Rectal smooth muscle tissue (tissue), 1 donor: ENCODE measurements around the gene UBE4B.

ENCODE experiments used
- H3K27ac ChIP-seq: one replicate; pipeline ENCODE4 v1.7.0; 2013; ENCODE audit warnings: low read depth, low read length, inconsistent platforms
- H3K27me3 ChIP-seq: one replicate; pipeline ENCODE4 v1.7.0; 2013; ENCODE audit warnings: low read length; ENCODE audit not compliant: control insufficient read depth, insufficient read depth
- H3K36me3 ChIP-seq: one replicate; pipeline ENCODE4 v1.7.0; 2013; ENCODE audit warnings: low read length; ENCODE audit not compliant: control insufficient read depth, insufficient read depth
- H3K4me1 ChIP-seq: one replicate; pipeline ENCODE4 v1.7.0; 2013; ENCODE audit warnings: low read length; ENCODE audit not compliant: control insufficient read depth, insufficient read depth
- H3K4me3 ChIP-seq: one replicate; pipeline ENCODE4 v1.7.0; 2013; ENCODE audit warnings: low read length
- H3K9ac ChIP-seq: one replicate; pipeline ENCODE4 v1.7.0; 2013; ENCODE audit warnings: low read length

The UBE4B gene

DNA sequence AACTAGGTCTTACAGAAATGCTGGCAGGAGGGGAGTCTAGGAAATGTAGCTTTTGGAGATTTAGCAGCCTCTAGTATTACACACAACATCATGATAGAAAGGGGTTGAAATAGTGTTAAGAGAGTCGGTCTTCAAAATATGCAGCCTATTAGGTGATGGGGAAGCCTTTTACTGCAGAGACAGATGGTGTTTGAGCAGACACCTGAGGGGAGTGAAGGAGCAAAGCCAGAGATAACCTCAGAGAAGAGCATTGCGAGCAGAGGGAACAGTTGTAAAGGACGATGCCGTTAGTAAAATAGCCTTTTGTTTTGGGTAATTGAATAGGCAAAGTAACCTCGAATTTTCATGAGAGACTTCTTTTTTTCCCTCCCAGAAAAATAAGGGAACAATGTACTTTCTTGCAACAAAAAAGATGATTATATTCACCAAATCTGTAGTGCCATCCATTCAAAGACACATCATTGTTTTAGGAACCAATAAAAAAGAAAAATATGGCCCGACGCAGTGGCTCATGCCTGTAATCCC, 111.3 kb downstream of the UBE4B start:
- peaks cover 4% of the 10 kb centered on the region for H3K36me3 ChIP-seq
- no peak overlapping the region for H3K27ac ChIP-seq

DNA sequence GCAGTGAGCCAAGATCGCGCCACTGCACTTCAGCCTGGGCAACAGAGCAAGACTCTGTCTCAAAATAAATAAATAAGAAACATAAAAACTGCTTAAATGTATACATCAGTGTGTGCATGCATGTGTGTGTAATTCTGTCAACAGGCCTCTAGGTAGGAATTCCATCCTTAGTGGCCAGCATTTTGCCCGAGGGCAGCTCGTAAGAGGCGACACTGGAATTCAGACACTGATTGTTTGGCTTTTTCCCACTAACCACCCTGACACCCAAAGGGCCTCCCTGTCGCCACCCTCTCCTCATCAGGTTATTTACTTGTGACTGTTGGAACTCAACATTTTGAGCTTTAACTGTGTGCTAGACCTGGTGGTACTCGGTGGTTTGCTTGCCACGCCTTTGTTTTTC, 113.6 kb downstream of the UBE4B start:
- Histone ChIP-seq H3K4me1 (peaks cover 2% of the 10 kb centered on the region), H3K36me3 (peaks cover 3% of the 10 kb centered on the region), H3K9ac (no peak overlapping the region), H3K27ac (no peak overlapping the region), H3K4me3 (no peak overlapping the region), H3K27me3 (no peaks in the 10 kb centered on the region)

More for the DNA sequence above, 111.3 kb downstream of the UBE4B start:
- Histone ChIP-seq H3K4me3 (no peak overlapping the region), H3K27me3 (no peaks in the 10 kb centered on the region), H3K9ac (no peak overlapping the region), H3K4me1 (no peaks in the 10 kb centered on the region)

DNA sequence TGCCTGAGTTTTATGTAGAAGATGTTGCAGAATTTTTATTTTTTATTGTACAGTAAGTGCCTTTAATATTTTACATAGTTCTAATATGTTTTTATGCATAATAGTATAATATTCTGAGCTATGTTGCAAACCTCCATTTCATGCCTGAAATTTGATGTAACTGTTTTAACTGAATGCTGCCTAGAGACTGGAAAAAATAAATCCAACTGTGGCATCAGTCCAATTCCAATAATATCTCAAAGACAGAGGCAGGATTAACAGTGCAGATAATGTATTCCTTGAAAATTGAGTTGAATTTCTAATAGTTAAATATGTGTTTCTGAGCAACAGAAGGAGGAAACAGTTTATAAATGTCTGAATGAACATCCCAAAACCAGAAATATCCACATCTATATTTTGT, 116.5 kb downstream of the UBE4B start:
- no peaks in the 10 kb centered on the region for H3K27me3 ChIP-seq
- H3K4me3 ChIP-seq, result no peak overlapping the region
- H3K27ac ChIP-seq, result no peak overlapping the region
- no peak overlapping the region for H3K9ac ChIP-seq
- H3K36me3 ChIP-seq, result peaks cover 6% of the 10 kb centered on the region
- H3K4me1 ChIP-seq, result peaks cover 2% of the 10 kb centered on the region

DNA sequence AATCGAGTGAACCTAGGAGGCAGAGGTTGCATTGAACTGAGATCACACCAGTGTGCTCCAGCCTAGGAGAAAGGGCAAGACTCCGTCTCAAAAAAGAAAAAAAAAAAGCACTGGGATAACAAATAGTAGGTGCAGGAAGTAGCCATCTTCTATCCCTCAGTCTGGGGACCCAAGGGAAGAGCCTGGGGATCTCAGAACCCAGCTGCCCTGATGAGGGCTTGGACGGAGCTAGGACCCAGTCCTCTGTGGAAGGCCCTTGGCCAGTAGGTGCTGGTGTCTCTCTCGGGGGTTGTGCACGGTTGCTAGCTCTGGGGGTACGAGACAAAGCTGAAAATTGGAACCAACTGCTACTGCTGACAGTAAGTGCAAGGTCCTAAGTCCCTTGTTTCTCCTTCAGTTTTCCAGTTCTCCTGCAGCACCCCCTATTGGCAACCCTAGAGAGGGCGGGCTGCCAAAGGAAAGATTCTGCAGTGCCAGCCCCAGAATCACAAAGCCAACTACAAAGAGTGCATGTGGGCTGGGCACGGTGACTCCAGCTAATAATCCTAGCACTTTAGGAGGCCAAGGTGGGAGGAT, 120.0 kb downstream of the UBE4B start:
- H3K36me3 ChIP-seq, result peaks cover 6% of the 10 kb centered on the region
- H3K27me3 ChIP-seq, result no peaks in the 10 kb centered on the region

DNA sequence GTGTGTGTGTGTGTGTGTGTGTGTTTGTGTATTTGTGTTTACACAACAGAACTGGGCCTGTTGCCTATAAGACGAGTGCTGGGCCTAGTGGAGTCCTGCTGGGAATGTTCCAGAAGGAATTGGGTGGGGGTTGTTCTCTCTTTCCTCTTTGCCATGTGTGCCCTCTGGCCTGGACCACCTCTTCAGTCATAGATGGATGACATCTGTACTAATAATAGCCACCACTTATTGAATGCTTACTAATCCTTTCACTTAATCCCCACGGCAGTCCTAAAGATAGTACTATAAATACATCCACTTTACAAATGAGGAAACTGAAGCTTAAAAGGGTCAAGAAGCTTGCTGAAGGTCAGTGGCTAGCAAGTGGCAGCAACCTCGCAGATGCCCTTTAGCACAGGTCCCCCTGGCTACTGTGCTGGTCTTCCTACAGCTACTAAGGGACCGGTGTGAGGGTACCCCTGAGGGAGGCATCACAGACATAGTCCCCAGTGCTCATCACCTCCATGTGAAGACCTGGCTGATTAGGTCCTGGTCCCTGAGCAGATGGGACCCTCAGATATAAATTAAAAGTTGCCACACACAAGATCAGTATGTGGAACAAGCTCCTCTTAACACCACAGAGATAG, 122.4 kb downstream of the UBE4B start:
- Histone ChIP-seq H3K36me3 (peaks cover 6% of the 10 kb centered on the region), H3K4me1 (peaks cover 3% of the 10 kb centered on the region), H3K4me3 (no peak overlapping the region), H3K27me3 (no peaks in the 10 kb centered on the region), H3K9ac (no peak overlapping the region), H3K27ac (no peak overlapping the region)

More for the DNA sequence above, 120.0 kb downstream of the UBE4B start:
- H3K4me3 ChIP-seq, result no peak overlapping the region
- H3K27ac ChIP-seq, result no peak overlapping the region
- H3K9ac ChIP-seq, result no peak overlapping the region
- peaks cover 5% of the 10 kb centered on the region for H3K4me1 ChIP-seq

DNA sequence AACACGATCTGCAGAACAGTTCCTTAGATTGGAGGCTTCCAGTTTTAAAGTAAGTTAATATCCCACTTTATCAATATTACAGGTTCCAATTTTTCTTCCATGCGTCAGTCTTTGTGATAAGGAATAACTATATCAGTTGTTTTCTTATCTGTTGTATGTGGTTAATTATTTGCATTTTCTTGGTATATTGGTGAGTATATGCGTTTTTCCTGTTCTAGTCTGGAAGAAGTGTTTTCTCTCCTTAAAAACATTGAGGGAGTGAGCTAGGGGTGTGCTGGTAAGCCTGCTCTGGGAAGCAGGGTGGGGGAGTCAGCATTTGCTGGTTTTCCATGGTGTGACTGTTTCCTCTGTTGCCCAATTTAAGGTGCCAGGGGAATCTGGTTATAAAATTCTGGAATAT, 127.4 kb downstream of the UBE4B start:
- H3K9ac ChIP-seq, result no peak overlapping the region
- H3K27me3 ChIP-seq, result no peaks in the 10 kb centered on the region
- H3K27ac ChIP-seq, result peak overlapping the region; percentile 77
- H3K36me3 ChIP-seq, result peaks cover 7% of the 10 kb centered on the region
- H3K4me3 ChIP-seq, result no peak overlapping the region
- H3K4me1 ChIP-seq, result peaks cover 17% of the 10 kb centered on the region

DNA sequence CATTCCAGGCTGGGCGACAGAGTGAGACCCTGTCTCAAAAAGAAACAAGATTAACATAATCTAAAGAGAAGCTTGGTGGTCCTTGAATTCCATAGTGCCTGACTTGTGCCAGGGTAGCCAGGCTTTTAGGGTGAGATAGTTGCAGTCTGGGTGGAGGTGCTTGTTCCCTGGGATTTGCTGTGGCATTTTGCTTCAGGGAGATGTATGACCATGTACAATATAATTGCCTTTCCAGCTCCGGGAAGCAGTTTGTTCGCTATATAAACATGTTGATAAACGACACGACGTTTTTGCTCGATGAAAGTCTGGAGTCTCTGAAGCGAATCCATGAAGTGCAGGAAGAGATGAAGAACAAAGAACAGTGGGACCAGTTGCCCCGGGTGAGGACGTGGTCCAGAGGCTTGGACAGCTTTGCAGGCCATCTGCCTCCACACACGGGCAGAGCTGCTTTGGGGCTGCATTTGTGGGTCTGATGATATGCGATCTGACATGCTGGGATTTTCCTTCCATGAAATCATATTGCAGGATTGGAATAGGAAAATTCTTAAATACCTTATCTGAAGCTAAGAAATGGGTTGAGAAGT, 128.2 kb downstream of the UBE4B start:
- Histone ChIP-seq H3K27ac (peak overlapping the region; percentile 77), H3K27me3 (no peaks in the 10 kb centered on the region), H3K36me3 (peaks cover 15% of the 10 kb centered on the region), H3K4me3 (no peak overlapping the region), H3K4me1 (peaks cover 16% of the 10 kb centered on the region), H3K9ac (no peak overlapping the region)

DNA sequence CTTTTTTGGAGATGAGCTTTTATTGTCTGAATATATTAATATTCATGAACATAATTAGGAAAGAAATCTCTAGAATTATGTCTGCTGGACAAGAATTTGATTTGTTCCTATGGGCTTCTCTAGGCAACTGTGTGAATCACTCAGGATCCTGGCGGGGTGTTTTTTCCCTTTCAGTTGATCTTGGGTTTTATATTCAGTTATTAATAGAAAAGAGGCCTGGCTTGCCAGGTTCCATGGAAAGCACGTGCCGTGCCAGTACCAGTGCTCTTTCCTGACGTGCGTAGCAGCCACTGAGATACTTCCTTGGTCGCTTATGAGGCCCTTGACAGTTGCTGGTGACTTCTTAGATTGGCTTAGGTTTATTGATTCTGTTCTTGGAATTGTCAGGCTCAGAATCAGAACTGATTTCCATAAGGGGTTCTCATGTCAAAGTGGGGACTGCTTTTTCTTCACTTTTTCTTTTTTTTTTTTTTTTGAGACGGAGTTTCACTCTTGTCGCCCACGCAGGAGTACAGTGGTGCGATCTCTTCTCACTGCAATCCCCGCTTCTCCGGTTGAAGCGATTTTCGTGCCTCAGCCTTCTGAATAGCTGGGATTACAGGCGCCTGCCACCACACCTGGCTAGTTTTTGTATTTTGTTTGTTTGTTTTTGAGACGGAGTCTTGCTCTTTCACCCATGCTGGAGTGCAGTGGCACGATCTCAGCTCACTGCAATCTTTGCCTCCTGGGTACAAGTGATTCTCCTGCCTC, 129.0 kb downstream of the UBE4B start:
- no peak overlapping the region for H3K9ac ChIP-seq
- H3K36me3 ChIP-seq, result peaks cover 20% of the 10 kb centered on the region
- H3K27ac ChIP-seq, result peak overlapping the region; percentile 77

DNA sequence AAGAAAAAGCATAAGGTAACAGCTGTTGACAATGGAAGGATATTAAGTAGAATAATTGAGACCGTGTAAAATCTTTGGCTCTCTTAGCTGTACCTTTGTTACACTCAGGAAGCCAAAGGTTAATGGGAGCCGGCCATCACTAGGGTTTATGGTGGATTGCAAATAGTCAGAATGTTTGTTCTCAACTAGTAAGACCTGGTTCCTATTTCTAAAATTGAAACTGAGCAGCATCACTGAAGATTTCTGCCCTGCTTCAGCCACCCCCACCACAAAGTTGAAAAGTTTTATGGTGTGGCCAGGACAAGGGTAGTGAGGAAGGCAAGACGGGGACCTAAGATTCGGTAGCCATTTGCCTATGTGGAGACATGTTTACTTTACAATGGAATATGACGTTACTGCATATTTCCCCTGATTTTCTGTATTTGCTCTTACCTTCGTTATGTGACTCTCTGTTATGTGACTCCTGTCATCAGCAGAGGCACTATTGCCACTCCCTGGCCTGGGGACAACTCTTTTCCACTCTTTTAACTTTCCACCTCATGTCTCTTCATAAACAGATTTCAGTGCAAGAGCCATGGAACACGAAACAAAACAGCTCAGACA, 136.3 kb downstream of the UBE4B start:
- Histone ChIP-seq H3K9ac (no peak overlapping the region), H3K27me3 (no peaks in the 10 kb centered on the region), H3K4me1 (no peaks in the 10 kb centered on the region), H3K4me3 (no peak overlapping the region), H3K36me3 (peaks cover 40% of the 10 kb centered on the region), H3K27ac (no peak overlapping the region)

More for the DNA sequence above, 129.0 kb downstream of the UBE4B start:
- Histone ChIP-seq H3K4me1 (peaks cover 16% of the 10 kb centered on the region), H3K4me3 (no peak overlapping the region), H3K27me3 (no peaks in the 10 kb centered on the region)

DNA sequence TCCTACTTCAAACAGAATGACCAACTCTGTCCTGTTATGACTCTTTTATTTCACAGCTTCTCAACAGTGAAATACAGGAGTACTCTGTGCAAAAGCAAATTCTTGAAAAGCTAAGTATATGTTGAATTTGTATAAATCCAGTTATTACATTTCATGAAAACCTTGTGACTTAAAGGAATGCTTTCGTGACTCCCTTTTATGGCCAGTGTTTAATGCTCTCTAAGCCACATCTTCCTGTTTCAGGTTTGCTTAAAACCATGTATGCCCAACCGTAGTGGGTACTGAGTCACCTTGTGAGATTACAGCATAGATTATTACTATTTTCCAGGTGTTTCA, 137.4 kb downstream of the UBE4B start:
- H3K9ac ChIP-seq, result no peak overlapping the region
- H3K4me1 ChIP-seq, result no peaks in the 10 kb centered on the region
- no peak overlapping the region for H3K4me3 ChIP-seq
- H3K27ac ChIP-seq, result no peak overlapping the region
- H3K36me3 ChIP-seq, result peaks cover 33% of the 10 kb centered on the region
- H3K27me3 ChIP-seq, result no peaks in the 10 kb centered on the region

DNA sequence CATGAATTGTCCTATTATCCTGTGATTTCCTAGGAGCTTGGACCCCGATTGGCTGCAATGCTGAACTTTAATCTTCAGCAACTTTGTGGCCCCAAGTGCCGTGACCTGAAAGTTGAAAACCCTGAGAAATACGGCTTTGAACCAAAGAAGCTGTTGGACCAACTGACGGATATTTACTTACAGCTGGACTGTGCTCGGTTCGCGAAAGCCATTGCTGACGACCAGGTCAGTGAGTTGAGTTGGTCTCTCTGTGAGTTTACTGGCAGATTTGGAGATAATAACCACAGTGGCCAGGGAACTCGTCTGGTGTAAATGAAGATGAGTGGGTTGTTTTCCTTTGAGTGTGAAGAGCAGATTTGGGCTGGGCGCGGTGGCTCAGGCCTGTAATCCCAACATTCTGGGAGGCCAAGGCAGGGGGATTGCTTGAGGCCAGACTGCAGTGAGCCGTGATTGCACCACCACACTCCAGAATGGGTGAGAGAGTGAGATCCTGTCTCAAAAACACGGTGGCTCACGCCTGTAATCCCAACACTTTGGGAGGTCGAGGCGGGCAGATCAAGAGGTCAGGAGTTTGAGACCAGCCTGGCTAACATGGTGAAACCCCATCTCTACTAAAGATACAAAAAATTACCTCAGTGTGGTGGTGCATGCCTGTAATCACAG, 138.5 kb downstream of the UBE4B start:
- Histone ChIP-seq H3K4me1 (no peaks in the 10 kb centered on the region), H3K36me3 (peaks cover 23% of the 10 kb centered on the region), H3K27me3 (no peaks in the 10 kb centered on the region), H3K27ac (no peak overlapping the region), H3K9ac (no peak overlapping the region), H3K4me3 (no peak overlapping the region)
